Breast epithelium (tissue), 4 donors: ENCODE results near the gene MAP3K7CL. TPM values are rescaled to one million over a fixed set of nuclear protein-coding genes. Genes with fewer than 3 reads are reported as not detected.

ENCODE experiments used
- DNase-seq, 2 donors: peaks; one replicate each; pipeline ENCODE4 v3.0.0-alpha.2; 2019; ENCODE audit warnings: low spot score in 2 of 2
- H3K27ac ChIP-seq, 2 donors: fragments of 200-600 bp; sonication (generic) in 1 of 2; one replicate each; pipeline ENCODE4 v1.5.1; 2016 to 2019; ENCODE audit warnings: mild to moderate bottlenecking in 1 of 2
- H3K27me3 ChIP-seq, 2 donors: fragments of 200-600 bp; sonication (generic) in 1 of 2; one replicate each; pipeline versions ENCODE4 v1.5.1 to v1.6.0; 2017 to 2019; ENCODE audit warnings: control low read depth in 1 of 2, mild to moderate bottlenecking in 1 of 2
- H3K36me3 ChIP-seq: fragments of 200-600 bp; one replicate; pipeline ENCODE4 v1.5.1; 2019
- H3K4me1 ChIP-seq, 2 donors: fragments of 200-600 bp; sonication (generic); one replicate each; pipeline ENCODE4 v1.5.1; 2016 to 2019; ENCODE audit warnings: control low read depth in 1 of 2
- H3K4me3 ChIP-seq, 3 donors: fragments of 200-600 bp; sonication (generic); 1 replicate in 2 of 3; 2 replicates in 1 of 3; pipeline ENCODE4 v1.5.1; 2016 to 2019; ENCODE audit warnings: mild to moderate bottlenecking in 3 of 3, moderate library complexity in 2 of 3
- H3K9me3 ChIP-seq, 2 donors: fragments of 200-600 bp; sonication (generic) in 1 of 2; one replicate each; pipeline ENCODE4 v1.5.1; 2016 to 2019; ENCODE audit warnings: control low read depth in 1 of 2
- CTCF ChIP-seq, 3 donors: fragments of 450-650 bp; IDR thresholded peaks; one replicate each; pipeline ENCODE4 v1.5.1; 2016 to 2017; ENCODE audit warnings: antibody characterized with exemption in 3 of 3, mild to moderate bottlenecking in 3 of 3, moderate library complexity in 3 of 3
- POLR2A ChIP-seq: fragments of 450-650 bp; IDR thresholded peaks from one replicate; pipeline ENCODE4 v1.6.1; 2016; ENCODE audit warnings: antibody characterized with exemption, mild to moderate bottlenecking, moderate library complexity
- POLR2AphosphoS5 ChIP-seq, 3 donors: sonication (generic); formaldehyde crosslinking; IDR thresholded peaks; one replicate each; pipeline ENCODE4 v1.6.1; 2017; ENCODE audit warnings: antibody characterized with exemption in 3 of 3
- intact Hi-C: fragments of 100-400 bp; cut with DNase I; formaldehyde crosslinking; loops from one replicate; pipeline ENCODE4 v1.15.1; 2023; ENCODE audit warnings: low total_unique reads
- total RNA-seq, 3 donors: library from RNA; depleted of rRNA; stranded (reverse); fragments of >200 nt; gene quantifications; one replicate each; pipeline ENCODE4 v1.1.0, GENCODE V29; 2016

Gene MAP3K7CL
- total RNA-seq, 3 donors from 2014 or later: 1.8 to 8.5 (median 7.5) TPM

GRCh38 chr21:29175408-29176134 is 45.1 kb downstream of the MAP3K7CL start:
- Histone ChIP-seq H3K4me3 (no peak overlapping the region), H3K36me3 (no peaks in the 10 kb centered on the region), H3K27me3 (no peaks in the 10 kb centered on the region), H3K4me1 (peaks cover 0 to 8% of the 10 kb centered on the region in 2 donors), H3K9me3 (no peaks in the 10 kb centered on the region), H3K27ac (peak overlapping the region in 1 of 2 donors; percentile 8)
- DNase-seq: no peak
- intact Hi-C loops: no loop called here
- no peak for TF ChIP-seq POLR2A
- TF ChIP-seq CTCF (IDR thresholded peaks at IDR 0.05): no peak
- TF ChIP-seq POLR2AphosphoS5 (IDR thresholded peaks at IDR 0.05): no peak

GRCh38 chr21:29176471-29177120 is 46.2 kb downstream of the MAP3K7CL start:
- Histone ChIP-seq H3K9me3 (no peaks in the 10 kb centered on the region), H3K36me3 (no peaks in the 10 kb centered on the region), H3K27me3 (no peaks in the 10 kb centered on the region), H3K4me1 (peaks cover 0 to 8% of the 10 kb centered on the region in 2 donors), H3K4me3 (no peak overlapping the region), H3K27ac (peak overlapping the region; percentile 13 to 30)
- no peak for DNase-seq
- intact Hi-C loops: no loop called here
- TF ChIP-seq POLR2A: no peak
- no peak for TF ChIP-seq CTCF (IDR thresholded peaks at IDR 0.05)
- TF ChIP-seq POLR2AphosphoS5 (IDR thresholded peaks at IDR 0.05): no peak

- peaks cover 0 to 8% of the 10 kb centered on the region in 2 donors for H3K4me1 ChIP-seq
- H3K4me3 ChIP-seq: no peak overlapping the region
- H3K27ac ChIP-seq: no peak overlapping the region
- TF ChIP-seq CTCF (IDR thresholded peaks at IDR 0.05) (no peak), POLR2A (no peak), POLR2AphosphoS5 (IDR thresholded peaks at IDR 0.05) (no peak)
- H3K27me3 ChIP-seq: no peaks in the 10 kb centered on the region
- DNase-seq: no peak
- no peaks in the 10 kb centered on the region for H3K9me3 ChIP-seq
- intact Hi-C loops: no loop called here
- H3K36me3 ChIP-seq: no peaks in the 10 kb centered on the region
Measured at GRCh38 chr21:29177800-29178199, 47.4 kb downstream of the MAP3K7CL start.

GRCh38 chr21:29178926-29179325 is 48.5 kb downstream of the MAP3K7CL start:
- Histone ChIP-seq H3K27me3 (no peaks in the 10 kb centered on the region), H3K4me1 (peaks cover 0 to 8% of the 10 kb centered on the region in 2 donors), H3K27ac (no peak overlapping the region), H3K4me3 (no peak overlapping the region), H3K36me3 (no peaks in the 10 kb centered on the region), H3K9me3 (no peaks in the 10 kb centered on the region)
- no peak for TF ChIP-seq POLR2AphosphoS5 (IDR thresholded peaks at IDR 0.05)
- TF ChIP-seq CTCF (IDR thresholded peaks at IDR 0.05): no peak
- TF ChIP-seq POLR2A: no peak
- intact Hi-C loops: no loop called here
- no peak for DNase-seq

GRCh38 chr21:29179503-29179902 is 49.1 kb downstream of the MAP3K7CL start:
- peaks cover 0 to 6% of the 10 kb centered on the region in 2 donors for H3K4me1 ChIP-seq
- H3K27ac ChIP-seq: no peak overlapping the region
- H3K27me3 ChIP-seq: no peaks in the 10 kb centered on the region
- H3K36me3 ChIP-seq: no peaks in the 10 kb centered on the region
- TF ChIP-seq POLR2A (no peak), CTCF (IDR thresholded peaks at IDR 0.05) (no peak), POLR2AphosphoS5 (IDR thresholded peaks at IDR 0.05) (no peak)
- intact Hi-C loops: no loop called here
- DNase-seq: no peak
- H3K9me3 ChIP-seq: no peaks in the 10 kb centered on the region
- no peak overlapping the region for H3K4me3 ChIP-seq
